HepG2 (cell line): ENCODE measurements around the gene ID4. TPM values are rescaled to one million over a fixed set of nuclear protein-coding genes. Genes with fewer than 3 reads are reported as not detected.
"Not testable (repeated sequence)": the region's sequence is repeated elsewhere in the genome, so short reads cannot be mapped to it uniquely, and the experiment has no call there.

Experiments
- ATAC-seq: fragments of 200-7000 bp; cut with Tn5 transposase; 3 replicates; pipeline ENCODE4 v1.9.1; 2020; ENCODE audit warnings: mild to moderate bottlenecking, moderate library complexity
- BruUV-seq: library from RNA; stranded (reverse); fragments of 400-500 nt; replicated peaks from 2 replicates; lab custom pipeline; 2021; lab: Mats Ljungman, UMichigan
- CTCF ChIA-PET: fragments of 300-600 bp; formaldehyde crosslinking; extraction: SDS; loops from one replicate; lab custom pipeline; 2021; ENCODE audit warnings: low total read pairs, inconsistent platforms, low intra/inter-chr PET ratio; lab: Yijun Ruan, JAX
- POLR2A ChIA-PET: fragments of 350-600 bp; sonication (Branson Sonifier 250); formaldehyde crosslinking; loops from one replicate; lab custom pipeline; 2020; ENCODE audit warnings: antibody characterized with exemption, inconsistent platforms; lab: Yijun Ruan, JAX
- DNase-seq: peaks from one replicate; pipeline ENCODE4 v3.0.0-alpha.2; 2015; ENCODE audit warnings: low spot score
- FAIRE-seq: peaks from 3 replicates; lab custom pipeline; 2011; peaks lifted over from hg19 to GRCh38; lab: Jason Lieb, UNC
- H2AFZ ChIP-seq: one replicate; pipeline ENCODE4 v1.6.1; 2011; ENCODE audit warnings: low read length, inconsistent platforms
- H3K27ac ChIP-seq: fragments of 300-600 bp; 3 replicates; pipeline ENCODE4 v1.8.0; 2011; ENCODE audit warnings: mixed run types, mild to moderate bottlenecking, mixed read lengths, low read length, inconsistent platforms; ENCODE audit not compliant: insufficient read depth; ENCODE audit errors: extremely low read length
- H3K27me3 ChIP-seq, 2 experiments: fragments of 200-600 bp in 1 of 2; 2 replicates in 1 of 2; 3 replicates in 1 of 2; pipeline versions ENCODE4 v1.6.0 to v1.8.0; 2011; ENCODE audit warnings: low read length in 2 of 2, mild to moderate bottlenecking in 2 of 2, moderate library complexity in 2 of 2, inconsistent platforms in 1 of 2; ENCODE audit not compliant: insufficient read depth in 2 of 2, control insufficient read depth in 1 of 2
- H3K36me3 ChIP-seq, 2 experiments: fragments of 200-600 bp in 1 of 2; replicated peaks in 1 of 2; 2 replicates in 1 of 2; 3 replicates in 1 of 2; pipeline versions ENCODE4 v1.5.1 to v1.8.0; 2011; ENCODE audit warnings: low read length in 2 of 2, inconsistent platforms in 1 of 2; ENCODE audit not compliant: insufficient read depth in 2 of 2, control insufficient read depth in 1 of 2
- H3K4me1 ChIP-seq: 2 replicates; pipeline ENCODE4 v1.5.1; 2012; ENCODE audit warnings: low read length, inconsistent platforms; ENCODE audit not compliant: insufficient read depth
- H3K4me2 ChIP-seq: 2 replicates; pipeline ENCODE4 v1.6.0; 2011; ENCODE audit warnings: low read depth, low read length, inconsistent platforms
- H3K4me3 ChIP-seq, 3 experiments: fragments of 200-600 bp in 1 of 3; sonication (generic), shearing (Covaris generic) in 1 of 3; replicated peaks in 1 of 3; 2 replicates each; pipeline ENCODE4 v1.5.1; 2011 to 2016; ENCODE audit warnings: low read length in 3 of 3, inconsistent platforms in 2 of 3, low read depth in 2 of 3, mild to moderate bottlenecking in 2 of 3, control low read depth in 1 of 3, mixed read lengths in 1 of 3; ENCODE audit not compliant: insufficient read depth in 1 of 3
- H3K79me2 ChIP-seq: one replicate; pipeline ENCODE4 v1.6.1; 2011; ENCODE audit warnings: low read length, inconsistent platforms; ENCODE audit not compliant: insufficient read depth
- H3K9ac ChIP-seq: 2 replicates; pipeline ENCODE4 v1.6.0; 2011; ENCODE audit warnings: mild to moderate bottlenecking, low read depth, low read length, inconsistent platforms; ENCODE audit not compliant: insufficient read depth
- H3K9me3 ChIP-seq: 2 replicates; pipeline ENCODE4 v1.5.1; 2012; ENCODE audit warnings: mild to moderate bottlenecking, low read length
- H4K20me1 ChIP-seq: 2 replicates; pipeline ENCODE4 v1.6.0; 2011; ENCODE audit warnings: inconsistent platforms, mild to moderate bottlenecking, low read length, moderate library complexity; ENCODE audit not compliant: insufficient read depth
- ZNF232 ChIP-seq: sonication (generic); formaldehyde crosslinking; IDR thresholded peaks from 2 replicates; pipeline ENCODE4 v1.4.0; 2020; ENCODE audit warnings: missing genetic modification reagents, borderline replicate concordance
- WGBS: methylation state at CpG from one replicate; pipeline ENCODE4 v1.1.6; 2017; ENCODE audit warnings: low lambda C conversion rate; 5-methylcytosine and 5-hydroxymethylcytosine counted together
- in situ Hi-C: cut with HindIII; loops from 2 replicates; pipeline ENCODE4 v1.10.0; 2017; ENCODE audit warnings: low pct_unique_long_range_greater_than_20kb; ENCODE audit not compliant: extremely low pct_ligation_motif_present
- intact Hi-C: fragments of 100-400 bp; cut with micrococcal nuclease; formaldehyde crosslinking; loops from one replicate; pipeline ENCODE4 v1.10.0; 2022; ENCODE audit not compliant: unreplicated experiment
- polyA plus RNA-seq, 8 experiments: library from polyadenylated mRNA; depleted of rRNA in 3 of 8; stranded (reverse) in 7 of 8; unstranded in 1 of 8; fragments of >200 nt; fragmentation: Illumina TruSeq in 4 of 8; extraction: Trizol in 4 of 8; gene quantifications; 2 replicates each; pipeline versions ENCODE4 v1.2.1 to v1.2.3, GENCODE V29; 2011 to 2016; ENCODE audit warnings: low read depth in 4 of 8, missing spikeins in 1 of 8, mixed read lengths in 1 of 8; ENCODE audit not compliant: insufficient read depth in 1 of 8
- total RNA-seq, 5 experiments: library from RNA; depleted of rRNA; stranded (reverse); fragments of >200 nt; fragmentation: Illumina TruSeq; extraction: Trizol; gene quantifications; 2 replicates each; pipeline ENCODE4 v1.2.3, GENCODE V29; 2016; ENCODE audit warnings: low read depth in 1 of 5

ID4 gene
- total and polyA plus RNA-seq, 2 of the 13 experiments (the other 11 are each of a cell fraction or from before 2014, with no cell fraction given): 0.20 to 0.44 TPM

DNA sequence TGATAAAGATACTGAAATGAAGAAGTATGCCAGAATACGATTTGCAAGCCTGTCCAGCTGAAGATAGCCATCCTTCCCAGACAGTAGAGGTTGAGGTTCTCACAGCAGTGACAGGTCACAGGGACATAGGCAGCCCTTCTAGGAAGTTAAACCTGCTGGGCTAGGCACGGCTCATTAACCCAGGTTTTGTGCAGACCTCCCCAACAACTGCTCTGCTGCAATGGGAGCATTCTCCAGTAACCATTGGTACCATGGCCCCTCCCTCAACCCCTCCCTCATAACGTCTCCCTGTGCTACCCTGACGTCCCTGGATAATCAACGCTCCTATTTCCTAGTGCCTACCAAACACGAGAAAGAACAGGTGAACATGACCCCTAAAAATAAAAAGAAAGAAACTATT, 15.8 kb downstream of the ID4 start:
- WGBS: 25% methylated on average over 6 of the region's 6 CpGs
- Histone ChIP-seq H3K27ac (no peak overlapping the region), H3K79me2 (no peaks in the 10 kb centered on the region), H3K36me3 (no peaks in the 10 kb centered on the region), H3K4me3 (no peak overlapping the region), H3K9ac (no peak overlapping the region), H2AFZ (no peak overlapping the region), H3K9me3 (no peaks in the 10 kb centered on the region)
- no peak for ATAC-seq
- in situ Hi-C loops: loop anchor here (25.0 kb wide), 1 partner anchor 1266 kb away; no protein-coding TSS in a partner anchor
- CTCF ChIA-PET: no interaction called here
- no peak for FAIRE-seq
- TF ChIP-seq ZNF232: no peak
- TF ChIP-seq, all 625 proteins: peak for 0
- Histone ChIP-seq H4K20me1 (no peaks in the 10 kb centered on the region), H3K27me3 (peaks cover 2 to 25% of the 10 kb centered on the region in 2 experiments; a peak in 2 of 5 replicates), H3K4me2 (no peak overlapping the region), H3K4me1 (peaks cover 22% of the 10 kb centered on the region)
- intact Hi-C loops: loop anchor here (1.0 to 10.0 kb wide), 6 partner anchors 41 to 1256 kb away; no protein-coding TSS in a partner anchor
- POLR2A ChIA-PET: no interaction called here
- DNase-seq: no peak
- no TSS peak for BruUV-seq

- FAIRE-seq, H3K27ac ChIP-seq, POLR2A ChIA-PET, ATAC-seq, H3K9me3 ChIP-seq, H3K4me3 ChIP-seq, BruUV-seq, H3K4me2 ChIP-seq, H3K79me2 ChIP-seq, H3K36me3 ChIP-seq, H4K20me1 ChIP-seq, H3K9ac ChIP-seq, DNase-seq, CTCF ChIA-PET, H2AFZ ChIP-seq: not testable (repeated sequence)
- WGBS: 59% methylated on average over 20 of the region's 43 CpGs
- in situ Hi-C loops: loop anchor here (25.0 kb wide), 1 partner anchor 1267 kb away; no protein-coding TSS in a partner anchor
- peaks cover 2 to 25% of the 10 kb centered on the region in 2 experiments; a peak in 3 of 5 replicates for H3K27me3 ChIP-seq
- peaks cover 13% of the 10 kb centered on the region for H3K4me1 ChIP-seq
- intact Hi-C loops: loop anchor here (5.0 to 10.0 kb wide), 3 partner anchors 210 to 1257 kb away; no protein-coding TSS in a partner anchor
These were observed 17.3 kb downstream of the ID4 start for GRCh38 chr6:19854421-19855015.
